SK-N-SH treated with all-trans-retinoic acid at 6 μM for 48 hours (cell line): ENCODE results near the gene MC1R.

Experiments
- ATAC-seq: fragments of 200-7000 bp; cut with Tn5 transposase; 3 replicates; pipeline ENCODE4 v1.9.1; 2020; ENCODE audit warnings: mild to moderate bottlenecking, moderate library complexity
- ARNTL ChIP-seq: fragments of 450-650 bp; formaldehyde crosslinking; IDR thresholded peaks from 2 replicates; pipeline ENCODE4 v1.5.0; 2020; ENCODE audit warnings: low read depth, mild to moderate bottlenecking, moderate library complexity, borderline replicate concordance
- BACH2 ChIP-seq: fragments of 250-450 bp; sonication (Bioruptor Pico); IDR thresholded peaks from 2 replicates; pipeline ENCODE4 v1.9.0; 2021; ENCODE audit warnings: mild to moderate bottlenecking, borderline replicate concordance
- CSDC2 ChIP-seq: fragments of 250-450 bp; sonication (Bioruptor Pico); IDR thresholded peaks from 2 replicates; pipeline ENCODE4 v1.5.0; 2020; ENCODE audit warnings: mild to moderate bottlenecking, moderate library complexity
- ESRRG ChIP-seq: fragments of 250-450 bp; sonication (Bioruptor Pico); IDR thresholded peaks from 2 replicates; pipeline ENCODE4 v1.6.1; 2021; ENCODE audit warnings: mild to moderate bottlenecking
- GLIS3 ChIP-seq: fragments of 250-450 bp; sonication (Bioruptor Pico); IDR thresholded peaks from 2 replicates; pipeline ENCODE4 v1.5.0; 2020; ENCODE audit warnings: mild to moderate bottlenecking, moderate library complexity
- ISL1 ChIP-seq: fragments of 250-450 bp; sonication (Bioruptor Pico); IDR thresholded peaks from 2 replicates; pipeline ENCODE4 v2.1.2; 2022; ENCODE audit warnings: mild to moderate bottlenecking, moderate library complexity
- OSR1 ChIP-seq: fragments of 250-450 bp; sonication (Bioruptor Pico); IDR thresholded peaks from 2 replicates; pipeline ENCODE4 v1.8.0; 2022; ENCODE audit warnings: moderate library complexity, mild to moderate bottlenecking, inconsistent platforms
- PPARA ChIP-seq: fragments of 250-450 bp; sonication (Bioruptor Pico); IDR thresholded peaks from 2 replicates; pipeline ENCODE4 v1.5.0; 2020; ENCODE audit warnings: mild to moderate bottlenecking, borderline replicate concordance
- RARB ChIP-seq: fragments of 250-450 bp; sonication (Bioruptor Pico); IDR thresholded peaks from 2 replicates; pipeline ENCODE4 v1.8.0; 2021; ENCODE audit warnings: mild to moderate bottlenecking, moderate library complexity
- TCF4 ChIP-seq: fragments of 250-450 bp; sonication (Bioruptor Pico); IDR thresholded peaks from 2 replicates; pipeline ENCODE4 v1.8.0; 2021; ENCODE audit warnings: mild to moderate bottlenecking, moderate library complexity, borderline replicate concordance
- TOX ChIP-seq: fragments of 250-450 bp; sonication (Bioruptor Pico); IDR thresholded peaks from 2 replicates; pipeline ENCODE4 v1.8.0; 2021; ENCODE audit warnings: mild to moderate bottlenecking, moderate library complexity, borderline replicate concordance
- TSHZ2 ChIP-seq: fragments of 250-450 bp; sonication (Bioruptor Pico); IDR thresholded peaks from 2 replicates; pipeline ENCODE4 v1.5.0; 2020; ENCODE audit warnings: mild to moderate bottlenecking, moderate library complexity
- ZC3H10 ChIP-seq: fragments of 250-450 bp; sonication (Bioruptor Pico); IDR thresholded peaks from 2 replicates; pipeline ENCODE4 v1.5.1; 2021; ENCODE audit warnings: mild to moderate bottlenecking, moderate library complexity
- ZFP3 ChIP-seq: fragments of 250-450 bp; sonication (Bioruptor Pico); IDR thresholded peaks from 2 replicates; pipeline ENCODE4 v1.5.0; 2020; ENCODE audit warnings: mild to moderate bottlenecking, moderate library complexity
- ZFP30 ChIP-seq: fragments of 450-650 bp; formaldehyde crosslinking; IDR thresholded peaks from 2 replicates; pipeline ENCODE4 v1.5.0; 2022; ENCODE audit warnings: mild to moderate bottlenecking, moderate library complexity
- ZNF565 ChIP-seq: fragments of 450-650 bp; formaldehyde crosslinking; conservative IDR thresholded peaks from 2 replicates; pipeline ENCODE4 v1.5.0; 2020; ENCODE audit warnings: low read depth, mild to moderate bottlenecking, moderate library complexity
- ZNF70 ChIP-seq: fragments of 450-650 bp; formaldehyde crosslinking; IDR thresholded peaks from 2 replicates; pipeline ENCODE4 v1.5.0; 2020; ENCODE audit warnings: mild to moderate bottlenecking, moderate library complexity
- ZNF8 ChIP-seq: fragments of 450-650 bp; formaldehyde crosslinking; IDR thresholded peaks from 2 replicates; pipeline ENCODE4 v1.5.0; 2020; ENCODE audit warnings: mild to moderate bottlenecking, moderate library complexity
- TF ChIP-seq, protein P1 (sequence below): fragments of 250-450 bp; sonication (Bioruptor Pico); IDR thresholded peaks from 2 replicates; pipeline ENCODE4 v1.5.1; 2020; ENCODE audit warnings: low read depth, mild to moderate bottlenecking, moderate library complexity
- TF ChIP-seq, protein P2 (sequence below): fragments of 250-450 bp; sonication (Bioruptor Pico); IDR thresholded peaks from 2 replicates; pipeline ENCODE4 v1.8.0; 2021; ENCODE audit warnings: low read depth, mild to moderate bottlenecking, moderate library complexity, borderline replicate concordance
- TF ChIP-seq, protein P3 (sequence below): fragments of 250-450 bp; sonication (Bioruptor Pico); IDR thresholded peaks from 2 replicates; pipeline ENCODE4 v1.5.1; 2021; ENCODE audit warnings: mild to moderate bottlenecking, moderate library complexity

The MC1R gene

DNA sequence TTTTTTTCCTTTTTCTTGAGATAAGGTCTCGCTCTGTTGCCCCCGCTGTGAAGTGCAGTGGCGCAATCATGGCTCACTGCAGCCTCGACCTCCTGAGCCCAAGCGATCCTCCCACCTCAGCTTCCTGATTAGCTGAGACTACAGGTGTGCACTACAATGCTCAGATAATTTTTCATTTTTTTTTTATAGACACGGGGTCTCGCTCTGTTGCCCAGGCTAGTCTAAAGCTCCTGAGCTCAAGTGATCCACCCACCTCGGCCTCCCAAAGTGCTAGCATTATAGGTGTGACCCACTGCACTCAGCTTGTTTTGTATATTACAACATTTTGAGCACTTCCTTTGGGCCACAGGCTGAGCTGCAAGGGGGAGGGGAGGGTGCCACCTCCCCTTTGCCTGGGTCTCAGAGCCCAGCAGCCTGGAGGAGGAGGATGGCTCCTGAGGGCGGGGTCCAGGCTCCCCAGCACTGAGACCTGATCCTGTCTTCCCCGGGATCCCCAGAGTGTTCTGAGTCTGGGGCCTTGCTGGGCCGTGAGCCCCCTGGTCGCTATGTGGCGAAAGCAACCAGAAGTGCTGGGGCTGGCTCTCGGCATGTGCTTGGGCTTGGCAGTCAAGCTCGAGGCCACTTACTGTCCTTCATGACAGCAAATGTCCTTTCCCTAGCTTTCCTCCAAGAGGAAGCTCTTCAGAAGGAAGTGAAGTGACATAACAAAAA is 38.0 kb downstream of the MC1R start:
- ATAC-seq = no peak
- TF ChIP-seq ZNF565 (CRISPR knock-in tag) = no peak
- TF ChIP-seq ZNF70 (CRISPR knock-in tag) = no peak
- TF ChIP-seq, protein P1, sequence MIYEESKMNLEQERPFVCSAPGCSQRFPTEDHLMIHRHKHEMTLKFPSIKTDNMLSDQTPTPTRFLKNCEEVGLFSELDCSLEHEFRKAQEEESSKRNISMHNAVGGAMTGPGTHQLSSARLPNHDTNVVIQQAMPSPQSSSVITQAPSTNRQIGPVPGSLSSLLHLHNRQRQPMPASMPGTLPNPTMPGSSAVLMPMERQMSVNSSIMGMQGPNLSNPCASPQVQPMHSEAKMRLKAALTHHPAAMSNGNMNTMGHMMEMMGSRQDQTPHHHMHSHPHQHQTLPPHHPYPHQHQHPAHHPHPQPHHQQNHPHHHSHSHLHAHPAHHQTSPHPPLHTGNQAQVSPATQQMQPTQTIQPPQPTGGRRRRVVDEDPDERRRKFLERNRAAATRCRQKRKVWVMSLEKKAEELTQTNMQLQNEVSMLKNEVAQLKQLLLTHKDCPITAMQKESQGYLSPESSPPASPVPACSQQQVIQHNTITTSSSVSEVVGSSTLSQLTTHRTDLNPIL (CRISPR knock-in tag) = no peak

- TF ChIP-seq ZFP3 (CRISPR knock-in tag) = no peak
- TF ChIP-seq, protein P2, sequence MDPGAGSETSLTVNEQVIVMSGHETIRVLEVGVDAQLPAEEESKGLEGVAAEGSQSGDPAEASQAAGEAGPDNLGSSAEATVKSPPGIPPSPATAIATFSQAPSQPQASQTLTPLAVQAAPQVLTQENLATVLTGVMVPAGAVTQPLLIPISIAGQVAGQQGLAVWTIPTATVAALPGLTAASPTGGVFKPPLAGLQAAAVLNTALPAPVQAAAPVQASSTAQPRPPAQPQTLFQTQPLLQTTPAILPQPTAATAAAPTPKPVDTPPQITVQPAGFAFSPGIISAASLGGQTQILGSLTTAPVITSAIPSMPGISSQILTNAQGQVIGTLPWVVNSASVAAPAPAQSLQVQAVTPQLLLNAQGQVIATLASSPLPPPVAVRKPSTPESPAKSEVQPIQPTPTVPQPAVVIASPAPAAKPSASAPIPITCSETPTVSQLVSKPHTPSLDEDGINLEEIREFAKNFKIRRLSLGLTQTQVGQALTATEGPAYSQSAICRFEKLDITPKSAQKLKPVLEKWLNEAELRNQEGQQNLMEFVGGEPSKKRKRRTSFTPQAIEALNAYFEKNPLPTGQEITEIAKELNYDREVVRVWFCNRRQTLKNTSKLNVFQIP (CRISPR knock-in tag) = no peak
- no peak for TF ChIP-seq ARNTL (CRISPR knock-in tag)
- TF ChIP-seq TOX (CRISPR knock-in tag) = no peak
- TF ChIP-seq OSR1 (CRISPR knock-in tag) = no peak
- TF ChIP-seq PPARA (CRISPR knock-in tag) = no peak
- TF ChIP-seq ISL1 = no peak
- no peak for TF ChIP-seq ZFP30 (CRISPR knock-in tag)
- no peak for TF ChIP-seq CSDC2
- no peak for TF ChIP-seq BACH2 (CRISPR knock-in tag)
- TF ChIP-seq ZNF8 (CRISPR knock-in tag) = no peak
- TF ChIP-seq TCF4 (CRISPR knock-in tag) = no peak
- no peak for TF ChIP-seq ZNF70 (CRISPR knock-in tag)
- no peak for ATAC-seq
Measured at GRCh38 chr16:89957216-89957785, 38.6 kb downstream of the MC1R start.

GRCh38 chr16:89958068-89958467 is 39.4 kb downstream of the MC1R start:
- no peak for TF ChIP-seq ESRRG (CRISPR knock-in tag)
- TF ChIP-seq OSR1 (CRISPR knock-in tag) = no peak
- TF ChIP-seq, protein P2 (CRISPR knock-in tag) = no peak
- TF ChIP-seq, protein P3, sequence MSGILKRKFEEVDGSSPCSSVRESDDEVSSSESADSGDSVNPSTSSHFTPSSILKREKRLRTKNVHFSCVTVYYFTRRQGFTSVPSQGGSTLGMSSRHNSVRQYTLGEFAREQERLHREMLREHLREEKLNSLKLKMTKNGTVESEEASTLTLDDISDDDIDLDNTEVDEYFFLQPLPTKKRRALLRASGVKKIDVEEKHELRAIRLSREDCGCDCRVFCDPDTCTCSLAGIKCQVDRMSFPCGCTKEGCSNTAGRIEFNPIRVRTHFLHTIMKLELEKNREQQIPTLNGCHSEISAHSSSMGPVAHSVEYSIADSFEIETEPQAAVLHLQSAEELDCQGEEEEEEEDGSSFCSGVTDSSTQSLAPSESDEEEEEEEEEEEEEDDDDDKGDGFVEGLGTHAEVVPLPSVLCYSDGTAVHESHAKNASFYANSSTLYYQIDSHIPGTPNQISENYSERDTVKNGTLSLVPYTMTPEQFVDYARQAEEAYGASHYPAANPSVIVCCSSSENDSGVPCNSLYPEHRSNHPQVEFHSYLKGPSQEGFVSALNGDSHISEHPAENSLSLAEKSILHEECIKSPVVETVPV (CRISPR knock-in tag) = no peak
- no peak for TF ChIP-seq ARNTL (CRISPR knock-in tag)
- TF ChIP-seq ZFP3 (CRISPR knock-in tag) = no peak
- TF ChIP-seq GLIS3 (CRISPR knock-in tag) = no peak
- no peak for TF ChIP-seq ZC3H10 (CRISPR knock-in tag)
- no peak for TF ChIP-seq PPARA (CRISPR knock-in tag)
- TF ChIP-seq, protein P1 (CRISPR knock-in tag) = no peak
- no peak for TF ChIP-seq ZNF70 (CRISPR knock-in tag)
- TF ChIP-seq ZNF8 (CRISPR knock-in tag) = no peak
- no peak for TF ChIP-seq ISL1
- TF ChIP-seq TSHZ2 (CRISPR knock-in tag) = no peak
- TF ChIP-seq RARB (CRISPR knock-in tag) = no peak
- TF ChIP-seq TCF4 (CRISPR knock-in tag) = no peak
- no peak for TF ChIP-seq ZFP30 (CRISPR knock-in tag)
- peak; percentile 96 for ATAC-seq
